ENCODE measurements around the gene ALMS1. TPM values are rescaled to one million over a fixed set of nuclear protein-coding genes. Genes with fewer than 3 reads are reported as not detected.
A peak's percentile ranks its signal among the peaks of the same experiment; 100 is the strongest.
"Not testable (repeated sequence)": the region's sequence is repeated elsewhere in the genome, so short reads cannot be mapped to it uniquely, and the experiment has no call there.

The ALMS1 gene
- polyA plus RNA-seq, 4 donors, result 29.2 to 40.7 (median 37.5) TPM

DNA sequence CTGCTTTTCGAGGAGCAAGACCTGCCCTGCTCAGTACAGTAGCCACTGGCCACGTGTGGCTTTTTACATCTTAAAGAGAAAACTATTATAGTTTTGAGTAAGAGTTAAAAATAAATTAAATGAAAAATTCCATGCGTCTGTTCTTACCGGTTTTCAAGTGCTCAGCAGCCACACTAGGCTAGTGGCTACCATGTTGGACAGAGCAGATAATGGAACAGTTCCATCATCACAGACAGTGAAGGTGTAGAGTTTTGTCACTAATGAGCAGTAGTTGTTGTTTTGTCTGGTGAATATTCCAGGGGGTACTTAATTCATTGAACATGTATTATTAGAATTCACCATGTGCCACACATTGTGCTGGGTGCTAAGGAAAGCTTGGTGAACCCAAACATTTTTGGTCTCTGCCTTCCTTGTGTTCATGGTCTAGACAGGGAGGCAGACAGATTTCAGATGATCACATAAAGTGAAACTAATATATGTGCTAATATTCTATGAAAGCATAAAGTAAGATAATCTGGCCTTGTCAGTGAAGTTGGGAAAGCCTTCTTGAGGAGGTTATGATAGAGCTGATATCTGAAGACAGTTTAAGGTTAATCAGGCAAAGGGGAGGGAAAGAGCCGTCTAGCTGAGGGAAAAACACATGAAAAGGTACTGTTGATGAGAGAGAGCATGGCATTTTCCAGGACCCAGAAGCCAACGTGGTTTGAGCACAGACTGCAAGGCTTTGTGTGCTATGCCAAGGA is 1.4 kb downstream of the ALMS1 start:
- DNase-seq (ENCODE audit: low read depth in 4 of 4, low spot score in 3 of 4), result no peak

DNA sequence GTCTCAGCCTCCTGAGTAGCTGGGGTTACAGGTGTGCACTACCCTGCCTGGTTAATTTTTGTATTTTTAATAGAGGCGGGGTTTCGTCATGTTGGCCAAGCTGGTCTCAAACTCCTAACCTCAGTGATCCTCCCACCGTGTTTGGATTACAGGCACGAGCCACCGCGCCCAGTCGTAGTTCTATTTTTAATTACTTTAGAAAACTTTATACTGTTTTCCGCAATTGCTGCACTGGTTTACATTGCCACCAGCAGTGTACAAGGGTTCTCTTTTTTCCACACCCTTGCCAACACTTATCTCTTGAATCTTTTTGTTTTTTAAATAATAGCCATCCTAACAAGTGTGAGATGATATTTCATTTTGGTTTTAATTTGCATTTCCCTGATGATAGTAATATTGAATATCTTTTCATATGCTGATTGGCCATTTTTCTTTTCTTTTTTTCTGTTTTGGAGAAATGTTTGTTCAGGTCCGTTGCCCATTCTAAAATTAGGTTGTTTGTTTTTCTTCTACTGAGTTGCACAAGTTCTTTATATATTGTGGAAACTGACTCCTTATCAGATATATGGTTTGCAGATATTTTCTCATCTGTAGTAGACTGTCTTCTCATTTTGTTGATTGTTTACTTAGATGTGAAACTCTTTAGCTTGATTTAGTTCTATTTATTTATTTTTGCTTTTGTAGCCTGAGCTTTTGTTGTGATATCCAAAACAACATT is 16.9 kb downstream of the ALMS1 start:
- no peak for DNase-seq (ENCODE audit: low read depth in 4 of 4, low spot score in 3 of 4)

DNA sequence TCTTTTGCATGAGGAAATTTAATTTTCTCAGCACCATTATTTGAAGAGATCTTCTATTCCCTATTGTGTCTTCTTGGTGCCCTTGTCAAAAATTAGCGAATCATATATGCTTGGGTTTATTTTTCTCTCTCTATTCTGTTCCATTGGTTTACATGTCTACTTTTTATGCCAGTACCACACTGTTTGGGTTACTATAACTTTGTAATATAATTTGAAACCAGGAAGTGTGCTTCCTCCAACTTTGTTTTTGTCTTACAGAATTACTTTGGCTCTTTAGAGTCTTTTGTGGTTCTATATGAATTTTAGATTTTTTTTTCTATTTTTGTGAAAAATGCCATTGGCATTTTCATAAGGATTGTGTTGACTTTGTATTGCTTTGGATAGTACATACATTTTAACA is 17.6 kb downstream of the ALMS1 start:
- no peak for DNase-seq (ENCODE audit: low read depth in 4 of 4, low spot score in 3 of 4)

DNA sequence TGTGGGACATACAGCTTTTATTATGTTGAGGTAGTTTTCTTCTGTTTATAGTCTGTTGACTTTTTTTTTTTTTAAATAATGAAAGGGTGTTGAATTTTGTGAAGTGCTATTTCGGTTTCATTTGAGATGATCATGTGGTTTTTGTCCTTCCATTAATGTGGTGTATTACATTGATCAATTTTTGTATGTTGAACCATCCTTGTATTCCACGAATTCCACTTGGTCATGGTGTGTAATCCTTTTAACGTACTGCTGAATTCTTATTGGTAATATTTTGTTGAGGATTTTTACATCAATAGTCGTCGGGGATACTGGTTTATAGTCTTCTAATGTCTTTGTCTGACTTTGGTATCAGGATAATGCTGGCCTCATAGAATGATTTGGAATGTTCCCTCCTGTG is 18.8 kb downstream of the ALMS1 start:
- no peak for DNase-seq (ENCODE audit: low read depth in 4 of 4, low spot score in 3 of 4)

DNA sequence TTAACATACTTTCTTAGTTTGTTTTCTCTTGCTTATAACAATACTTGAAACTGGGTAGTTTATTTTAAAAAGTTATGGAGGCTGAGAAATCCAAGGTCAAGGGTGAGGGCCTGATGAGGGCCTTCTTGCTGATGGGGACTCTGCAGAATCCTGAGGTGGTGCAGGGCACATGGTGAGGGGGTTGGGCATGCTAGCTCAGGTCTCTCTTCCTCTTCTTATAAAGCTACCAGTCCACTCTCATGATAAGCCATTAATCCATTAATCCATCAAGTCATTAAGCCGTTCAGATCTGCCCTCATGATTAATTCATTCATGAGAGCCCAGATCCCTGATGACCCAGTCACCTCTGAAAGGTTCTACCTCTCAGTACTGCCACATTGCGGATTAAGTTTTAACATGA is 21.4 kb downstream of the ALMS1 start:
- DNase-seq (ENCODE audit: low read depth in 4 of 4, low spot score in 3 of 4), result no peak

DNA sequence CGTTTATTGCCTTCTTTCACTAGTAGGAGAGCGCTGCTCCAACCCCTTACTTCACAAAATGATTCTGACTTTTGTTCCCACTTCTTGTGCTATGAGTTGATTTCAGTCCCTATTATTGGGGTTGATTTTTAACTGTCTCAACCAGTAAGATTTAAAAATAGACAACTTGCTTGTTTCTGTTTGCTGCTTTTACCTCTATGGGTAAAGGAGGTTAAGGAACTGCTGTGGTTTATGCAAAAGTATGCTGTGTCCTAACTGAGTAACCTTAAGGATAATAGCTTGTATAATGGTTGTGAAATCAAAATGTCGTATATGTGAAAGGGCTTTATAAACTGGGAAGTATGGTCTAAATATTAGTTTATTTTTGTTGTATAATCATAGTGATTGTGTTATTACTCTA is 22.6 kb downstream of the ALMS1 start:
- no peak for DNase-seq (ENCODE audit: low read depth in 4 of 4, low spot score in 3 of 4)

DNA sequence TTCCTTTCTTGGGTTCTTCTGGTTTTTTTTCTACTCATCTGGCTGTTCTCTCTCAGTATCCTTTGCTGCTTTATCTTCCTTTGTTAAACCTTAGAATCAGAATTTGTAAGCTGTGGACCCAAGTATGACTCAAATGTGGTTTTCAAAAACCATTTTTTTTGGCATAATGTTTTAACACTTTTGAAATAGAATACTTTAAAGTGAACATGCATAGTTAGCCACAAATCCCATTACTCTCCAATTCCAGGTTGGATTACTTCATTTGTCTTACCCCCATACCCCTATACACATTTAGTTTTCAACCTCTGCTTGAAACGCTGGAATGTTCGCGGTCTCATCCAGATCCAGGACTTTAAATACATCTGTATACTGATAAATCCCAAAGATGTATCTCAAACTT is 29.1 kb downstream of the ALMS1 start:
- DNase-seq (ENCODE audit: low read depth in 4 of 4, low spot score in 3 of 4), result no peak

DNA sequence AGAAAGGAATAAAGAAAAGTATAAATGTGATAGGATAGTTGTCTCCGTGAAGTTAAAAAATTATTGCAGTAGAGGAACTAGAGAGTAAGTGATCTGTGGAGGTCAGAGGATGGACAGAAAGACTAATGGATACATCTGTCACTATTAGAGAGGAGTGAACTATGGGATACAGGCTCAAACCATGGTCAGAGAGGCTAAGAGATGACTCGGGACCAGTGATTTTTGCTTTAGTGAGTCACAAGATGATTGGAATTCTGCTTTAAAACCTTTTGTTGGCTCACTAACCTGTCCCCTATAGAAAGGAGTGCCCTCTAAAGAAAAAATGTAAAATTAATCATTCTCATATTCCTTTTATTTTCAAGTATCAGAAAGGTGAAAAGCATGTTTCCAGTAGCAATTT is 30.3 kb downstream of the ALMS1 start:
- DNase-seq (ENCODE audit: low read depth in 4 of 4, low spot score in 3 of 4), result no peak

DNA sequence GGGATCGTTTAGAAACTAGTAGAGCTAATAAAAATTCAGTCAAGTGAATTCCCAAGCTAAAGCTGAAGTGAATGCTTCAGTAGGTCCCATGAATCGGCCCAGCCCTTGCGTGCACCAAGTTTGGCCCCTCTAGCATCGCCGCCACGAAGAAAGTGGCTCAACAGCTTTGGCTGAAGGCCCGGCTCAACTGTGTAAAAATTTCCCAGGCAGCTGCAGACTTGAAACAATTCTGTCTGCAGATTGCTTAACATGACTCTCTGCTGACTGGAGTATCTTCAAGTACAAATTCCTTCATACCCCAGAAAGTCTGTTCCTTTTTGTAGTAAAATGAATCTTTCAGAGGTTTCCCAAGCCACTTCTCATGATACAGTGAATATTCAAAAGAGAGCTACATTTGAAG is 32.7 kb downstream of the ALMS1 start:
- DNase-seq (ENCODE audit: low read depth in 4 of 4, low spot score in 3 of 4), result no peak

DNA sequence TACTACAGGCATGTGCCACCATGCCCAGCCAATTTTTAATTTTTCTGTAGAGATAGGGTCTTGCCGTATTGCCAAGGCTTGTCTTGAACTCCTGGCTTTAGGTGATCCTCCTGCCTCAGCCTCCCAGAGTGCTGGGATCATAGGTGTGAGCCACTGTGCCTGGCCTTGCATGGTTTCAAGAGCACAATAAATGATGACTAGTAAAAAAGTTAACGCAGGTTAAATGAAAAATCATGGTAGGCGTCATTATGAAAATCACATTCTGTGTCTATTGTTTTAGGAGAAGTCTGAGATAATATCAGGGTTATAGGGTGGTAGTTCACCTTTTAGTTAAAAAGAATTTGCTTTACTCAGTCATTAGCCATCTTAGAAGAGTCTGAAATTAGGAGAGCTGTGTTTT is 38.3 kb downstream of the ALMS1 start:
- no peak for DNase-seq (ENCODE audit: low read depth in 4 of 4, low spot score in 3 of 4)

DNA sequence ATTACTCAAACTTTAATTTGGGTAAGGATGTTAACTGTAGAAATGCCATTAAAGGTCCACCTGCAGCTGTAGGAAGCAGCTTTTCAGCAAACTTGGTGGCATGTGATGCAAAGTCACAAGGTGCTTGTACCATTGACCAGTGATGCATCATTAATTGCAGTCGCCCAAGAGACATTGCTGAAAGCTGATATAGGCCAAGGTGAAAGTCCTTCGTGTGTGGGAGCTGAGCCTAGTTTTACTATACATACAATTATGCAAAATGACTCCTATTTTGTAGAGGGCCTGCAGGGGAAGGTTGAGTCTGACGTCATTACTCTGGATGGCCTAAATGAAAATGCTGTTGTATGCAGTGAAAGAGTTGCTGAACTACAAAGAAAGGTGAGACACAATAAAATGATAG is 40.5 kb downstream of the ALMS1 start:
- peak in 2 of 4 donors; percentile 1 to 6 for DNase-seq (ENCODE audit: low read depth in 4 of 4, low spot score in 3 of 4)

DNA sequence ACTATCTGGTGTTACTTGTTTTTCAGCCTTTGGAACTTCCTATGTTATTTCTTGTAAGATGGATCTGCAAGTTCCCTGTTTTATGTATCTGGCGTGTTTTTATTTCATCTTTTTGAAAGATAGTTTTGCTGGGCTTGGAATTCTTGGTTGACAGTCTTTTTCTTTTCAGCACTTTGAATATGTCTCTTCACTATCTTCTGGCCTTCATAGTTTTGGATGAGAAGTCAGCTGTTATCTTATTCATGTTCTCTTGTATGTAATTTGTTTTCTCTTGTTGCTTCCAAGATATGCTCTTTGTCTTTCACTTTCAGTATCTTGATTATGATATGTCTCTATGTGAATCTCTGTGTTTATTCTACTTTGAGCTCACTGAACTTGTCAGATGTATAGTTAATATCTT is 50.4 kb downstream of the ALMS1 start:
- DNase-seq (ENCODE audit: low read depth in 4 of 4, low spot score in 3 of 4), result no peak

DNA sequence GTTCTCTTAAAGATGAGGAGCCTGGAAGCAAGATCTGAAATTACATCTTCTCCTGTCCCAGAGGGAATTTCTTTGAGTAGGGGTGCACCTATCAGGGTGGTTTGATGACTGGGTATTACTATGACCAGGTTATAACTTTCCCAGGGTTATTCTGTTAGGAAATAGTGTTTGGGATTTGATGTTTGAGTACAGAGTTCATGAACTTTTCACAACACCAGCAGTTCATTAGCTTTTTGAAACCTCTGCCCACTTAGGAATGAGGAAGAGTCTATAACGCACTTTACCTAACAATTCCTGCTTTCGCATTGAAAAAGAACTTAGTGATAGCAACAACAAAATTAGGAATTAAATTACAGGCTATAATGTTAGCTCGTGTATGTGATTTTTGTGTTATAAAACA is 58.6 kb downstream of the ALMS1 start:
- no peak for DNase-seq (ENCODE audit: low read depth in 4 of 4, low spot score in 3 of 4)

DNA sequence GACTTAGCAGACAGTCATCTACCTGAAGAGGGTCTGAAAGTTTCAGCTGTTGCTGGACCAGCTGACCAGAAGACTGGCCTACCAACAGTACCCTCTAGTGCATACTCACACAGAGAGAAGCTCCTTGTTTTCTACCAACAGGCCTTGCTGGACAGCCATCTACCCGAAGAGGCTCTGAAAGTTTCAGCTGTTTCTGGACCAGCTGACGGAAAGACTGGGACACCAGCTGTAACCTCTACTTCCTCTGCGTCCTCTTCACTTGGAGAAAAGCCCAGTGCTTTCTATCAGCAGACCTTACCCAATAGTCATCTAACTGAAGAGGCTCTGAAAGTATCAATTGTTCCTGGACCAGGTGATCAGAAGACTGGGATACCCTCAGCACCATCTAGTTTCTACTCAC is 63.2 kb downstream of the ALMS1 start:
- no peak for DNase-seq (ENCODE audit: low read depth in 4 of 4, low spot score in 3 of 4)

DNA sequence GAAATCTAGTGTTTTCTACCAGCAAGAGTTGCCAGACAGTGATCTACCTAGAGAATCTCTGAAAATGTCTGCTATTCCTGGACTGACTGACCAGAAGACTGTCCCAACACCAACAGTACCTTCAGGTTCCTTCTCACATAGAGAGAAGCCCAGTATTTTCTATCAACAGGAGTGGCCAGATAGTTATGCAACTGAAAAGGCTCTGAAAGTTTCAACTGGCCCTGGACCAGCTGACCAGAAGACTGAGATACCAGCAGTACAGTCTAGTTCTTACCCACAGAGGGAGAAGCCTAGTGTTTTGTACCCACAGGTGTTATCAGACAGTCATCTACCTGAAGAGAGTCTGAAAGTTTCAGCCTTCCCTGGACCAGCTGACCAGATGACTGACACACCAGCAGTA is 63.8 kb downstream of the ALMS1 start:
- DNase-seq (ENCODE audit: low read depth in 4 of 4, low spot score in 3 of 4), result no peak

DNA sequence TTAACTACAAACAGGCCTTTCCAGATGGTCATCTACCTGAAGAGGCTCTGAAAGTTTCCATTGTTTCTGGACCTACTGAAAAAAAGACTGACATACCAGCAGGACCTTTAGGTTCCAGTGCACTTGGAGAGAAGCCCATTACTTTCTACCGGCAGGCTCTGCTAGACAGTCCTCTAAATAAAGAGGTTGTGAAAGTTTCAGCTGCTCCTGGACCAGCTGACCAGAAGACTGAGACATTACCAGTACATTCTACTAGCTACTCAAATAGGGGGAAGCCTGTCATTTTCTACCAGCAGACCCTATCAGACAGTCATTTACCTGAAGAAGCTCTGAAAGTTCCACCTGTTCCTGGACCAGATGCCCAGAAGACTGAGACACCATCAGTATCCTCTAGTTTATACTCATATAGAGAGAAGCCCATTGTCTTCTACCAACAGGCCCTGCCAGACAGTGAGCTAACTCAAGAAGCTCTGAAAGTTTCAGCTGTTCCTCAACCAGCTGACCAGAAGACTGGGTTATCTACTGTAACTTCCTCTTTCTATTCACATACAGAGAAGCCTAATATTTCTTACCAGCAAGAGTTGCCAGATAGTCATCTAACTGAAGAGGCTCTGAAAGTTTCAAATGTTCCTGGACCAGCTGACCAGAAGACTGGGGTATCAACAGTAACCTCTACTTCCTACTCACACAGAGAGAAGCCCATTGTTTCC is 65.8 kb downstream of the ALMS1 start:
- DNase-seq (ENCODE audit: low read depth in 4 of 4, low spot score in 3 of 4), result no peak

DNA sequence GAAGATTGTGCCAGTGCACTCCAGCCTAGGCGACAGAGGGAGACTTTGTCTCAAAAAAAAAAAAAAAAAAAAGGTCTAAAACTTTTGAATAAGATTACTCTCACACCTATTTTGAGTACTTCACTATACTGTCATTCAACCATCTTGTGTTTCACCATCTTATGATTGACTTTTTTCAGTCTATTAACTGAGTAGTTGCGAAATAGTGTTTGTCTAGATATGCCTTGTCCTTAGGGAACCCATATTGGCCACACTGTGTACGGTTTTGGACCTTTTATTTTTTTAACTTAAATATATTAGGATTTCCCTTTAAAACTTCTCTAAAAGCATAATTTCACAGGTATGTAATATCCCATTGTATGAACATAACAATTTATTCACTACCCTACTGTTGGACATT is 72.3 kb downstream of the ALMS1 start:
- no peak for DNase-seq (ENCODE audit: low read depth in 4 of 4, low spot score in 3 of 4)

DNA sequence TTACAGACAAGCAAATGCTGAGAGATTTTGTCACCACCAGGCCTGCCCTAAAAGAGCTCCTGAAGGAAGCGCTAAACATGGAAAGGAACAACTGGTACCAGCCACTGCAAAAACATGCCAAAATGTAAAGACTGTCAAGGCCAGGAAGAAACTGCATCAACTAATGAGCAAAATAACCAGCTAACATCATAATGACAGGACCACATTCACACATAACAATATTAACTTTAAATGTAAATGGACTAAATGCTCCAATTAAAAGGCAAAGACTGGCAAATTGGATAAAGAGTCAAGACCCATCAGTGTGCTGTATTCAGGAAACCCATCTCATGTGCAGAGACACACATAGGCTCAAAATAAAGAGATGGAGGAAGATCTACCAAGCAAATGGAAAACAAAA is 76.8 kb downstream of the ALMS1 start:
- DNase-seq (ENCODE audit: low read depth in 4 of 4, low spot score in 3 of 4), result not testable (repeated sequence)

DNA sequence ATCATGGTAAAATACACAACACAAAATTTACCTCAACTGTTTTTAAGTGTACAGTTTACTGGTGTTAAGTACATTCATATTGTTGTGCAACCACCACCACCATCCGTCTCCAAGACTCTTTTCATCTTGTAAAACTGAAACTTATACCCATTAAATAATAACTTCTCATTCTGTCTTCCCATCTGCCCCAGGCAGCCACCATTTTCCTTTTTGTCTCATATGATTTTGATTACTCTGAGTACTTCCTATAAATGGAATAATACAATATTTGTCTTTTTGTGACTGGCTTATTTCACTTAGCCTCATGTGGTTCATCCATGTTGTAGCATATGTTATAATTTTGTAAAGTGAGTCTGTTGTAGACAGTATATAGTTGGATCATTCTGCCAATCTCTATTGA is 82.7 kb downstream of the ALMS1 start:
- DNase-seq (ENCODE audit: low read depth in 4 of 4, low spot score in 3 of 4), result no peak

DNA sequence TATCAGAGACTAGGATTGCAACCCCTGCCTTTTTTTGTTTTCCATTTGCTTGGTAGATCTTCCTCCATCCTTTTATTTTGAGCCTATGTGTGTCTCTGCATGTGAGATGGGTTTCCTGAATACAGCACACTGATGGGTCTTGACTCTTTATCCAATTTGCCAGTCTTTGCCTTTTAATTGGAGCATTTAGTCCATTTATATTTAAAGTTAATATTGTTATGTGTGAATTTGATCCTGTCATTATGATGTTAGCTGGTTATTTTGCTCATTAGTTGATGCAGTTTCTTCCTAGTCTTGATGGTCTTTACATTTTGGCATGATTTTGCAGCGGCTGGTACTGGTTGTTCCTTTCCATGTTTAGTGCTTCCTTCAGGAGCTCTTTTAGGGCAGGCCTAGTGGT is 98.2 kb downstream of the ALMS1 start:
- DNase-seq (ENCODE audit: low read depth in 4 of 4, low spot score in 3 of 4), result not testable (repeated sequence)

DNA sequence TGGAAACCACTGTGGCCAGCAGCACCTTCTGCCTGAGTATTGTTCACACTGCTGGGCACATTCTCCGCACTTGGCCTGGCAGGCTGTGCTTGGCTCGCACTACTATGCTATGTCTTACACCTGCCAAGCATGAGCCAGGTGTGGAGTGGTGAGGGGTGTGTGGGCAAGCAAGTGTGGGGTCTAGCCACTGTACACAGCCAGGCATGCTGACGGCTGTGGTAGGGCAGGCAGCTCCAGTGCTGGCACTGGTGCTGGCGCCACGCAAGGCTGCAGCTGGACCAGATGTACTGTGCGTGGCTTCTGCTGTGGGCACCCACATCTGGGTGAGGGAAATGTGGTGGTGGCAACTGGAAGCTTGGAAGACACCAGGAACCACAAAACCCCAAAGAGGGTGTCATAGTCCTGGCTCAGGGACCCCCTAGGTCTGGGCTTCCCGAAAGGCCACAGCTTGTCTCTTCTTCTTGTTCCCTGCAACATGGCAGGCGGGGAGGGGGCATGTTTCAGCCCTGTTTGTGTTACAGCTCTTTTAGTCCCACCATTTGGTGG is 101.5 kb downstream of the ALMS1 start:
- DNase-seq (ENCODE audit: low read depth in 4 of 4, low spot score in 3 of 4), result no peak

DNA sequence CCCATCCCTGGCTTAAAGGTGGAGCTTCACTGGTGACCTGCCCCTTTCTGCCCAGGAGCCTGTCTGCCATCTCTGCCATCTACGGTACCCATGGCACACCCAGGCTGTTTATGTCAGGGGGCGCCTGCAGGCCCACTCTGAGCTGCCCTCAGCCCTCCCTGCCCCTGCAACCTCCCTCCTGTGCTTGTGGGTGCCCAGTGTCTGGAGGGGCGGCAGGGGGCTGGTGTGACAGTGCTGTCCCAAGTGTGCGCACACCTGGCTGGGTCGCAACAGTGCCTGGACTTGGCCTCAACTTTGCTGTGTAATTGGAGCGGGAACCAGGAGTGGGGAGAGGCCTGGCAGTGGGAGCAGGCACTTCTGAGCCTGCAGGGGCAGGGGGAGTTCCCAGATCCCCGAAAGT is 102.4 kb downstream of the ALMS1 start:
- no peak for DNase-seq (ENCODE audit: low read depth in 4 of 4, low spot score in 3 of 4)

Measured in left renal pelvis (tissue), 4 donors.